ENCODE data around the gene EIF3D. TPM values are rescaled to one million over a fixed set of nuclear protein-coding genes. Genes with fewer than 3 reads are reported as not detected.

The EIF3D gene
- total RNA-seq, 3 donors from 2014 or later (not counting 1 experiment from before 2014, with no cell fraction given): 205 to 251 (median 215) TPM

DNA sequence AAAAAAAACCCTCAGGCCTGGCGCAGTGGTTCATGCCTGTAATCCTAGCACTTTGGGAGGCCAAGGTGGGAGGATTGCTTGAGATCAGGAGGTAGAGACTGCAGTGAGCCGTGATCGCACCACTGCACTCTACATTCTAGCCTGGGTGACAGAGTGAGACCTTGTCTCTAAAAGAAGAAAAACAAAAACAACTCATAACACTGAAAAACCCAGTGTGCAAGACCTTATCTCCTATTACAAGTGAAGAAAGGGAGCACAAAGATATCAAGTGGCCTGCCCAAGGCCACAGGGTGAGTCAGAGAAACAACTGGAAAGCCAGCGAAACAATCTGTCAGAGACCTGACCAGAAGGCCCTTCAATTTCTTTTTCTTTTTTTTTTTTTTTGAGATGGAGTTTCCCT lies 50.0 kb downstream of the EIF3D start:
- no peak overlapping the region for H3K27ac Mint-ChIP-seq
- Histone ChIP-seq H3K4me3 (ENCODE audit: low read length) (no peak overlapping the region), H3K4me1 (ENCODE audit: control insufficient read depth, insufficient read depth, low read length) (peaks cover 18% of the 10 kb centered on the region), H3K36me3 (ENCODE audit: control insufficient read depth, insufficient read depth, low read length) (peaks cover 40% of the 10 kb centered on the region), H3K27me3 (ENCODE audit: control insufficient read depth, insufficient read depth, low read length) (no peaks in the 10 kb centered on the region), H3K27ac (ENCODE audit: low read length) (no peak overlapping the region), H3K9me3 (ENCODE audit: control insufficient read depth, insufficient read depth, low read length) (no peaks in the 10 kb centered on the region)
- TF ChIP-seq CTCF (IDR thresholded peaks at IDR 0.05): no peak
- H3K27me3 Mint-ChIP-seq (ENCODE audit: low read depth in 2 of 2): no peaks in the 10 kb centered on the region
- peaks cover 16 to 20% of the 10 kb centered on the region in 2 donors for H3K4me1 Mint-ChIP-seq
- intact Hi-C loops (cut with micrococcal nuclease): no loop called here
- no peak overlapping the region for H3K4me3 Mint-ChIP-seq
- ATAC-seq (no peak), DNase-seq (no peak)
- peaks cover 16% of the 10 kb centered on the region for H3K36me3 Mint-ChIP-seq
- H3K9me3 Mint-ChIP-seq: no peaks in the 10 kb centered on the region
- WGBS (ENCODE audit: insufficient coverage): 94% methylated on average over 2 of the region's 4 CpGs

GRCh38 chr22:36475341-36475740 lies 53.6 kb downstream of the EIF3D start:
- WGBS (ENCODE audit: insufficient coverage): 100% methylated on average over 6 of the region's 6 CpGs

DNA sequence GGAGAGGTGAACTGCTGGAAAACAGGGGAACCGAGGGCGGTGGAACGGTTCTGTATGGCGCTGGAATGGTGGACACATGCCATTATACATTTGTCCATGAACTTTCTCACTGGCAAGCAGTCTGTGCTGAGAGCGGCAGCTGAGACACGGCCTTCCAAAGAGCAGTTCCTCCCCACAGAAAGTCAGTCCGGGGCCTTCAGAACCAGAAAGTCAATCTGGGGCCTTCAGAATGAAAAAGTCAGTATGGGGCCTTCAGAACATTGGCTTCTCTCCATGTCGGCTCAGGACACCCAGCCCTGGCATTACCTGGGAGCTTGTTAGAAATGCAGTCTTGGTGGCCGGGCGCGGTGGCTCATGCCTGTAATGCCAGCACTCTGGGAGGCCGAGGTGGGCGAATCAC lies 56.3 kb downstream of the EIF3D start:
- Histone ChIP-seq H3K36me3 (ENCODE audit: control insufficient read depth, insufficient read depth, low read length) (peaks cover 56% of the 10 kb centered on the region), H3K4me3 (ENCODE audit: low read length) (no peak overlapping the region), H3K27ac (ENCODE audit: low read length) (no peak overlapping the region), H3K4me1 (ENCODE audit: control insufficient read depth, insufficient read depth, low read length) (peaks cover 11% of the 10 kb centered on the region), H3K27me3 (ENCODE audit: control insufficient read depth, insufficient read depth, low read length) (no peaks in the 10 kb centered on the region), H3K9me3 (ENCODE audit: control insufficient read depth, insufficient read depth, low read length) (no peaks in the 10 kb centered on the region)
- no peak for DNase-seq
- Mint-ChIP-seq H3K36me3 (peaks cover 16% of the 10 kb centered on the region), H3K4me3 (no peak overlapping the region), H3K4me1 (peaks cover 11 to 18% of the 10 kb centered on the region in 2 donors), H3K27me3 (ENCODE audit: low read depth in 2 of 2) (no peaks in the 10 kb centered on the region), H3K9me3 (no peaks in the 10 kb centered on the region), H3K27ac (no peak overlapping the region)
- no peak for TF ChIP-seq CTCF (IDR thresholded peaks at IDR 0.05)
- ATAC-seq: no peak
- 87% methylated on average over 12 of the region's 13 CpGs for WGBS (ENCODE audit: insufficient coverage)
- intact Hi-C loops (cut with micrococcal nuclease): loop anchor here (5.0 kb wide), 1 partner anchor 85 kb away; the partner anchor contains the start of gene MYH9

More at GRCh38 chr22:36475341-36475740, 53.6 kb downstream of the EIF3D start:
- intact Hi-C loops (cut with micrococcal nuclease): no loop called here
- Mint-ChIP-seq H3K4me1 (peaks cover 4 to 14% of the 10 kb centered on the region in 2 donors), H3K36me3 (peaks cover 16% of the 10 kb centered on the region), H3K27me3 (ENCODE audit: low read depth in 2 of 2) (no peaks in the 10 kb centered on the region), H3K9me3 (no peaks in the 10 kb centered on the region), H3K27ac (no peak overlapping the region), H3K4me3 (no peak overlapping the region)
- H3K36me3 ChIP-seq (ENCODE audit: control insufficient read depth, insufficient read depth, low read length): peaks cover 58% of the 10 kb centered on the region
- H3K27me3 ChIP-seq (ENCODE audit: control insufficient read depth, insufficient read depth, low read length): no peaks in the 10 kb centered on the region
- no peak for ATAC-seq
- H3K9me3 ChIP-seq (ENCODE audit: control insufficient read depth, insufficient read depth, low read length): no peaks in the 10 kb centered on the region
- no peak overlapping the region for H3K4me3 ChIP-seq (ENCODE audit: low read length)
- TF ChIP-seq CTCF (IDR thresholded peaks at IDR 0.05): no peak
- H3K27ac ChIP-seq (ENCODE audit: low read length): no peak overlapping the region
- DNase-seq: no peak
- H3K4me1 ChIP-seq (ENCODE audit: control insufficient read depth, insufficient read depth, low read length): peaks cover 6% of the 10 kb centered on the region

DNA sequence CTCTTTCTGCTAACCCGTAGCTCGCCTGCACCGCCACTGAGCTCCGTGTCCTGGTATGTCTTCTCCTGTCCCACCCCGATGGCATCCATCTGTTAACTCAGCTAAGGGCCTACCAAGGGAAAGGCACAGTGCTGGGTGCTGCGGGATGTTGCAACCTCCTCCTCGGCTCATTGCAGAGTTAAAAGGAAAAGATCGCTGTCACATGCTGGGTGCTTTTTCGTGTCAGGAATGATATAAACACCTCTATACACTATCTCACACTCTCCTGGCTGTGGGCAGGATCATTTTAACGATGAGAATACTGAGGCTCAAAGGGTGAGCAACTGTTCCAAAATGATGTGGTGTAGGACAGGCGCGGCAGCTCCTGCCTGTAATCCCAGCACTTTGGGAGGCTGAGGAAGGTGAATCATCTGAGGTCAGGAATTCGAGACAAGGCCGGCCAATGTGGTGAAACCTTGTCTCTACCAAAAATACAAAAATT lies 57.6 kb downstream of the EIF3D start:
- TF ChIP-seq CTCF (IDR thresholded peaks at IDR 0.05): no peak
- ATAC-seq (no peak), DNase-seq (no peak)
- peaks cover 21% of the 10 kb centered on the region for H3K4me1 ChIP-seq (ENCODE audit: control insufficient read depth, insufficient read depth, low read length)
- no peaks in the 10 kb centered on the region for H3K27me3 ChIP-seq (ENCODE audit: control insufficient read depth, insufficient read depth, low read length)
- H3K36me3 Mint-ChIP-seq: peaks cover 9% of the 10 kb centered on the region
- 96% methylated on average over 13 of the region's 14 CpGs for WGBS (ENCODE audit: insufficient coverage)
- H3K36me3 ChIP-seq (ENCODE audit: control insufficient read depth, insufficient read depth, low read length): peaks cover 51% of the 10 kb centered on the region
- no peak overlapping the region for H3K4me3 Mint-ChIP-seq
- no peaks in the 10 kb centered on the region for H3K9me3 Mint-ChIP-seq
- no peak overlapping the region for H3K27ac ChIP-seq (ENCODE audit: low read length)
- H3K4me1 Mint-ChIP-seq: peaks cover 17 to 20% of the 10 kb centered on the region in 2 donors
- H3K9me3 ChIP-seq (ENCODE audit: control insufficient read depth, insufficient read depth, low read length): no peaks in the 10 kb centered on the region
- no peaks in the 10 kb centered on the region for H3K27me3 Mint-ChIP-seq (ENCODE audit: low read depth in 2 of 2)
- intact Hi-C loops (cut with micrococcal nuclease): loop anchor here (2.0 to 5.0 kb wide), 2 partner anchors 71 to 84 kb away; partner anchors contain the start of gene MYH9
- no peak overlapping the region for H3K4me3 ChIP-seq (ENCODE audit: low read length)
- H3K27ac Mint-ChIP-seq: no peak overlapping the region
